ENCODE data around the gene GGA1.
"Not testable (repeated sequence)": the region's sequence is repeated elsewhere in the genome, so short reads cannot be mapped to it uniquely, and the experiment has no call there.

GGA1 gene

DNA sequence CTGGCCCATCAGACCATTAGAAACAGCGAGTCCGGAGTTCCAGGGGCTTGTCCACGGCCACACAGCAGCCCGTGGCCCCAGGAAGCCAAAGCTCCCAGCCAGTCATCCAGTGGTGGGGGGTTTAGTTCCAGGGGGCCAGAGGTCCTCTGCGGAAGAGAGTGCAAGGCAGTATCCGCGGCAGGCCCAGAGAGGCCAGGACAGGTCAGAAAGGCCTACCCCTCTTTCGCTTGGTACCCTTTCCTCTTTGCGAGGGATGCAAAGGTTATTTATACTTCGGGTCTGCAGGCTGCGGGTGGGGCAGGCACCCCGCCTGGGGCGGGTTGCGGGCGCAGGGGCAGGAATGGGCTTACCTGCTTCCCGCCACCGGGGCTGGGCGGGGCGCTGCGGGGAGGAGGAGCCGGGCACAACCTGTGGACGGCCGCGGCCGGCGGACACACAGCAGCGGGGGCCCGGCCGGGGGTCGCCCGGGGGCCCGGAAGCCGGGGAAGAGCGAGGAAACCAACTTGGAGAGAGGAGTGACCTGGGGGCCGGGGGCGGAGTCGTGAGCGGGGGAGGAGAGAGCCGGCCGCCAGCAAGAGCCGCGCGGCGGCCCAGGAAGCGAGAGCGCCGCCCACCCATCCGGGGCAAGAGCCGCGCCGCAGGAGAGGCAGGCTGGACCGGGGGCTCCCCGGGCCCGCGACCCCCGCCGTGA lies 30.6 kb downstream of the GGA1 start, which contains the start of gene SH3BP1:
TSS of gene SH3BP1 (plus strand) at position 600 of the 691 bp plus-strand sequence. CDS start 119 bp downstream, outside the sequence.
- Histone ChIP-seq H3K4me1 (ENCODE audit: control insufficient read depth, insufficient read depth, low read length) (peaks cover 66% of the 10 kb centered on the region), H3K9ac (ENCODE audit: low read length) (peak within 1 kb of the TSS; percentile 66), H3K9me3 (ENCODE audit: control insufficient read depth, low read length) (no peaks in the 10 kb centered on the region), H3K36me3 (ENCODE audit: control insufficient read depth, insufficient read depth, low read length) (no peaks in the 10 kb centered on the region), H3K4me3 (ENCODE audit: low read length) (no peak within 1 kb of the TSS), H3K27me3 (ENCODE audit: control insufficient read depth, insufficient read depth, low read length) (no peaks in the 10 kb centered on the region)

DNA sequence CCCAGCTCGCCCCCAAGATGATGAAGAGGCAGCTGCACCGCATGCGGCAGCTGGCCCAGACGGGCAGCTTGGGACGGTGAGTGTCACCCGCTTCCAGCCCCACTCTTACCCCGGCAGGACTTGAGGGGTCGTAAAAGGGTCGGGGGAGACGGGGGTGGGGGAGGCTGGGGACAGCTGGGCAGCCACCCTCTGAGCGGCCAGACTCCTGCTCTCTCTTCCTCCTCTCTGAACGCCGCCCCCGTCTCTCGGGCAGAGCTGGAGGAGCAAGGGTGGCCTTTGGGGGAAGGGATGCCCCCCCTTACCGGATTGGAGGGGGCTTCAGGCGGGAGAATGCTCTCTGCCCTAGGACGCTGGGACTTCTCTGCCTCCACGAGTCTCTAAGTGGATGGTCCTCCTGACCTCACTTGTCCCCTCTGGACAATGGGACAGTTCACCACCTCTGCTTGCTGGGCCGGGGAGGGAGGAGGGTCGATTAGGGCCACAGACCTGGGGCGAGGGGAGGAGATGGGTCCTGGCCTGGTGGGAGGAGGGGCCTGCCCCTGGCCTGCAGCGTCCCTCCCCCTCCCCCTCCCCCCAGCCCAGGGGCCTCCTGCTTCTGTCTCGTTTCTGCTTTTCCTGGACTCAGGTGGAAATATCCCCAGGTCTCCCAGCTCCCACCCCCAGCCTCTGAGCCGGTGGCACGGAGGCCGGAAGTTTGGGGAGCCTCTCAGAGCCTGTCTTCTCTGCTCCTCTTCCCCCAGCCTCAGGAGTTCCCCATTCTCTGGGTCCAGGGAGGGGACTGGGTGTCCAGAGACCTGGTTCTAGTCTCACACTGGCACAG lies 31.3 kb downstream of the GGA1 start:
- H3K9me3 ChIP-seq (ENCODE audit: control insufficient read depth, low read length), result no peaks in the 10 kb centered on the region
- peak overlapping the region; percentile 66 for H3K9ac ChIP-seq (ENCODE audit: low read length)
- H3K4me1 ChIP-seq (ENCODE audit: control insufficient read depth, insufficient read depth, low read length), result peaks cover 58% of the 10 kb centered on the region
- no peak overlapping the region for H3K4me3 ChIP-seq (ENCODE audit: low read length)
- no peaks in the 10 kb centered on the region for H3K27me3 ChIP-seq (ENCODE audit: control insufficient read depth, insufficient read depth, low read length)
- H3K36me3 ChIP-seq (ENCODE audit: control insufficient read depth, insufficient read depth, low read length), result peaks cover 5% of the 10 kb centered on the region

DNA sequence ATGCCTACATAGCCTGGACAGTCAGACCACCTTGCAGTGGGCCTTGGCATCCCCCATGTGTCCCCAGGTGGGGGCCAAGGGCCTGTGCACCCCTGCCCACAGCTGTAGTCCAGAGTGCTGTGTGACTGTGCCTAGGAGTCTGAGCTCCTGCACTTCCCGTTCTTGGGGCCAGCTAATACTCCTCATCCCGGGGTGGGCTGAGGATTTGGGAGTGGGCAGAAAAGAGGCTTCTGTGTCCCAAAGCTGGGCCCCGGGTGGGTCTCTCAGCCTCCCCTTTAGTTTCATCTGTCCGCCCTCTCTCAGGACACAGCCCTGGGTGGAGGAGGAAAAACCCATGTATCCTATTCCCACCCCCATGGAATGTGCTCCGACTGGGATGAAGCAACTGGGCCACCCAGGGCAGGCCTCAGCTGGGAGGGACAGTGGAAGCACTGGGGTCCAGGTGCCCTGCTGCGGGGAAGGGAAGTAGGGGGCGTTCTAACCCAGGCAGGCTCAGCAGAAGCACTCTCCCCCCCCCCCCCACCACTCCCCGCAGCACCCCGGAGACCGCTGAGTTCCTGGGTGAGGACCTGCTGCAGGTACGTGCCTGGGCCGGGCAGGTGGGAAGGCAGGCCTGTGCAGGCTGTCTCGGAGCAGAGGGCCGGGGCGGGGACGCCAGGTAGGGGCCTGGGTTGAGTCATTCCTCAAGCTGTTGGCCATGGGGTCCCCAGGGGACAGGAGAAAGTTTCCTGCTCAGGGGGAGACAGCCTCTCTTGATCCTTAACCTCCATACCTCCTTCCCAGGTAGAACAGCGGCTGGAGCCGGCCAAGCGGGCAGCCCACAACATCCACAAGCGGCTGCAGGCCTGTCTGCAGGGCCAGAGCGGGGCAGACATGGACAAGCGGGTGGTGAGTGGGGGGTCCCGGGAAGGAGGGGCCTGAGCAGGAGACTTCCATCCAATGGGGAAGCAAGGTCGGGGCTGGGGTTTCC lies 32.2 kb downstream of the GGA1 start:
- Histone ChIP-seq H3K9ac (ENCODE audit: low read length) (peak overlapping the region; percentile 60), H3K27me3 (ENCODE audit: control insufficient read depth, insufficient read depth, low read length) (no peaks in the 10 kb centered on the region), H3K9me3 (ENCODE audit: control insufficient read depth, low read length) (no peaks in the 10 kb centered on the region), H3K4me3 (ENCODE audit: low read length) (no peak overlapping the region), H3K36me3 (ENCODE audit: control insufficient read depth, insufficient read depth, low read length) (peaks cover 5% of the 10 kb centered on the region), H3K4me1 (ENCODE audit: control insufficient read depth, insufficient read depth, low read length) (peaks cover 56% of the 10 kb centered on the region)

DNA sequence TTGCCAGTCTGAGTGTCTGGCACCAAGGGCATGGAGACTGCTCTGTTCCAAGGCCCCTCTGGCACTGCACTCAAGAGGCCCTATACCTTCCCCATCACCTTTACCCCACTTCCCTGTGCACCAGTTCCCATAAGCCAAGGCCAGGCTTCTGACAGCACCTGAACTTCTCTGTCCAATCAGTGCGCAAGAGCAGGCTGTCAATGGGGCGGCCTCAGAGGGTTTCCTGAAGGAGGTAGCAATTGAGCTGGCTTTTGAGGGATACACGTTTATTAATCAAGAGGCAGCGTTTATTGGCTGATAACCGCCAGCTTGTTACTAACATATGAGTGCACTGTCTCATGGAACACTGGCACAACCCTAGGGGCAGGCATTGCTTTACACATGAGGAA lies 32.9 kb downstream of the GGA1 start:
- Histone ChIP-seq H3K36me3 (ENCODE audit: control insufficient read depth, insufficient read depth, low read length) (peaks cover 5% of the 10 kb centered on the region), H3K9ac (ENCODE audit: low read length) (peak overlapping the region; percentile 60), H3K9me3 (ENCODE audit: control insufficient read depth, low read length) (no peaks in the 10 kb centered on the region), H3K27me3 (ENCODE audit: control insufficient read depth, insufficient read depth, low read length) (no peaks in the 10 kb centered on the region), H3K4me3 (ENCODE audit: low read length) (no peak overlapping the region), H3K4me1 (ENCODE audit: control insufficient read depth, insufficient read depth, low read length) (peaks cover 56% of the 10 kb centered on the region)

DNA sequence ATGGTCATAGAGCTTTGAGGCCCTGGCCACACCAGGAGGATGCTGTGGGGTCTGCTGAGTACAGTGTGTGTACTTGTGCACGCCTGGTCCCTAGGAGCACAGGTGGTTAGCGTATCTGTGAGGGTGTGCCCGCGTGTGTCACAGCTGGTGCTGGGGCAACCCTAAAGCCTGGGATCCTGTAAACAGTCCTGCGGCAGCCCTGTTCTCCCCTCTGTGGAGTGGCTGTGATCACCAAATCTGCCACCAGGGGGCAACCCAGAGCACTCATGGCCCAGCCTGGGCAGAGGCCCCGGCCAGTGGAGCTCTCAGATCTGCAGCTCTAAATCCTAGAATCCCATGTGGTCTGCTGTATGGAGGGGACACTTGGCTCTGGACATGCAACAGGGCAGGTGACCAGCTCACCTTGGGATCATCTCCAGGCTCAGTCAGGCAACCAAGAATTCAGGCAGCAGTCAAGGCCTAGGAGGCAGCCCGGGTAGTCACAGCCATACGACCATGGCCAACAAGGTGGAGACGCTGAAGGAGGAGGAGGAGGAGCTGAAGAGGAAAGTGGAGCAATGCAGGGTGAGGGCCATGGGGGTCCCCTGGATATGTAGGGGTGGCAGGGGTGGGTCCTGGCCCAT lies 34.7 kb downstream of the GGA1 start:
- Histone ChIP-seq H3K27me3 (ENCODE audit: control insufficient read depth, insufficient read depth, low read length) (no peaks in the 10 kb centered on the region), H3K9ac (ENCODE audit: low read length) (no peak overlapping the region), H3K36me3 (ENCODE audit: control insufficient read depth, insufficient read depth, low read length) (peaks cover 5% of the 10 kb centered on the region), H3K4me1 (ENCODE audit: control insufficient read depth, insufficient read depth, low read length) (peaks cover 50% of the 10 kb centered on the region), H3K4me3 (ENCODE audit: low read length) (no peak overlapping the region), H3K9me3 (ENCODE audit: control insufficient read depth, low read length) (no peaks in the 10 kb centered on the region)

DNA sequence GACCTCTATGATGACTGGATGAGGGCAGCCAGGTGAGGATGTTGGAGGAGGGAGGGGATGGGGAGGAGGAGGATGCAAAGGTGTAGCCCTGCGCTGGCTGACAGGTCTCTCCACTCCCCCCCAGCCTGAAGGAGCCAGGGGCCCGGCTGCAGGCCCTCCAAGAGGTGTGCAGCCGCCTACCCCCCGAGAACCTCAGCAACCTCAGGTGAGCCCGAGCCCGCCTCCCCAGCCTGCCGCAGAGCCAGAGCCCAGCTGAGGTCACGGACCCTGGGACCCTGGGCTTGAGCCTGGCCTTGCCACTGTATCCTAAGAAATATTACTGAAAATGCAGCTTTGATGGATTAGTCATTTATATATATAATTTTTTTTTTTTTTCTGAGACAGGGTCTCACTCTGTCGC lies 38.7 kb downstream of the GGA1 start:
- Histone ChIP-seq H3K9ac (ENCODE audit: low read length) (no peak overlapping the region), H3K27me3 (ENCODE audit: control insufficient read depth, insufficient read depth, low read length) (no peaks in the 10 kb centered on the region), H3K4me1 (ENCODE audit: control insufficient read depth, insufficient read depth, low read length) (peaks cover 18% of the 10 kb centered on the region), H3K4me3 (ENCODE audit: low read length) (no peak overlapping the region), H3K36me3 (ENCODE audit: control insufficient read depth, insufficient read depth, low read length) (peaks cover 5% of the 10 kb centered on the region), H3K9me3 (ENCODE audit: control insufficient read depth, low read length) (no peaks in the 10 kb centered on the region)

DNA sequence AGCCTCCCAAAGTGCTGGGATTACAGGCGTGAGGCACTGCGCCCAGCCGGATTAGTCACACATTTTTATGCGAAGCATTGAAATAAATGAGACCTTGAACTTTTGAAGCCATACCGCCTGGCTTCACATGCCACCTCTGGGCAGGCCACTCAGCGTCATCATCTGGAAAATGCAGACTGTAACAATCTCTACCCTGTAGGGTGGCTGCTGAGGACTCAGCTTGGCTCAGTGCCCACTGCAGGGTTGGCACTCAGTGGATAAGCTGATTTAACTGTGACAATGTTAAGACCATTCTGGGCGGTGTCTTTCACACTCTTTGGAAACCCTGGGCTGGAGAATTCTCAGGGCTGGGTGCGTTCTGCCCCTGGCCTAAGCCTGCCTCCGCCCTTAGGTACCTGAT lies 39.3 kb downstream of the GGA1 start:
- no peak overlapping the region for H3K9ac ChIP-seq (ENCODE audit: low read length)

DNA sequence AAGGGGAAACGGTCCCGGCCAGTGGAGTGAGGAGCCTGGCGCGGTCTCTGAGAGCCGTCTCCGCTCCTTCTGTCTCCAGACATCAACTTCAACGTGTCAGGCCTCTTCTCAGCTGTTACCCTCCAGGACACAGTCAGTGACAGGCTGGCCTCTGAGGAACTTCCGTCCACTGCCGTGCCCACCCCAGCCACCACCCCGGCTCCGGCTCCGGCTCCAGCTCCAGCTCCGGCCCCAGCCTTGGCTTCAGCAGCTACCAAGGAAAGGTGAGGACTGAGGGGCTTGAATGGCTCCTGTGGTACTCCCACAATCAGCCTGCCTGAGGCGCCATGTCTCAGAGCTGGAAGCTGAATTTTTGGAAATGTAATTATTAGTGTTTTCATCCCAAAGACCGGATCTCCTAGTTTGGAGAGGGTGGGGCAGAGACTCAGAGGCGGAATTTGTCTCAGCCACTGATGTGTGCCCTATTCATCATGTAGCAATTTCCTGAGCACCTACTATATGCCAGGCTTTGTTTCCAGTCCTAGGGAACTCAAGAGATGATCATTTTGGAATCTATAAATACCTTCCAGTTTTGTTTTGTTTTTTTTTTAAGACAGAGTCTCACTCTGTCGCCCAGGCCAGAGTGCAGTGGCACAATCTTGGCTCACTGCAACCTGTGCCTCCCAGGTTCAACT lies 42.0 kb downstream of the GGA1 start:
- peaks cover 4% of the 10 kb centered on the region for H3K36me3 ChIP-seq (ENCODE audit: control insufficient read depth, insufficient read depth, low read length)

More for the DNA sequence above, 39.3 kb downstream of the GGA1 start:
- Histone ChIP-seq H3K36me3 (ENCODE audit: control insufficient read depth, insufficient read depth, low read length) (peaks cover 5% of the 10 kb centered on the region), H3K9me3 (ENCODE audit: control insufficient read depth, low read length) (no peaks in the 10 kb centered on the region), H3K4me1 (ENCODE audit: control insufficient read depth, insufficient read depth, low read length) (peaks cover 15% of the 10 kb centered on the region), H3K4me3 (ENCODE audit: low read length) (no peak overlapping the region), H3K27me3 (ENCODE audit: control insufficient read depth, insufficient read depth, low read length) (no peaks in the 10 kb centered on the region)

DNA sequence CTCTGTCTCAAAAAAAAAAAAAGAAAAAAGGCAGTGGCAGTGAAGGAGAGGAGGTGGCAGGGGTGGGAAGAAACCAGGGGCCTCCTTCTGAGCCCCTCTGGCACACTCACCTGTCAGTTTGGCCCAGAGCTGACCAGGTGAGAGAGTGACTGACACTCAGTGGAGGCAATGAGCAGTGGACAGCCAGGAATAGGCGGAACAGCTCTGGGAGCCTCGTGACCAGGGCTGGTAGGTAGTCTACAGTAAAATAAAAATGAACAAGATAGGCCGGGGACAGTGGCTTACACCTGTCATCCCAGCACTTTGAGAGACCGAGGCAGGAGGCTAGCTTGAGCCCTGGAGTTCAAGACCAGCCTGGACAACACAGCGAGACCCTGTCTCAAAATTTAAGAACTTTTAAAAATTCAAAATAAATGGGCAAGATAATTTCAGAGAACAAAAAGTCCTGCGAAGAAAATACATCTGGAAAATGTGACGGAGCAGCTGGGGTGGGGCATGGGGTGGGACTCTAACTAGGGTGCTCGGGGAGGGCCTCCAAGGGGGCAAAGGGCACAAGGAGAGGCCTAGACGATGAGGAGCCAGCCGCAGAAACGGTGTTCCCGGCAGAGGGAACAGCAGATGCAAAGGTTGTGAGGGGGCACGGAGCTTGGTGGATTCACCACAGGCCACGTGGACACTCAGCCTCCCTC lies 46.1 kb downstream of the GGA1 start:
- Histone ChIP-seq H3K9me3 (ENCODE audit: control insufficient read depth, low read length) (no peaks in the 10 kb centered on the region), H3K4me1 (ENCODE audit: control insufficient read depth, insufficient read depth, low read length) (peaks cover 14% of the 10 kb centered on the region), H3K4me3 (ENCODE audit: low read length) (no peak overlapping the region), H3K9ac (ENCODE audit: low read length) (no peak overlapping the region), H3K36me3 (ENCODE audit: control insufficient read depth, insufficient read depth, low read length) (peaks cover 4% of the 10 kb centered on the region), H3K27me3 (ENCODE audit: control insufficient read depth, insufficient read depth, low read length) (no peaks in the 10 kb centered on the region)

More for the DNA sequence above, 42.0 kb downstream of the GGA1 start:
- no peaks in the 10 kb centered on the region for H3K9me3 ChIP-seq (ENCODE audit: control insufficient read depth, low read length)
- H3K27me3 ChIP-seq (ENCODE audit: control insufficient read depth, insufficient read depth, low read length), result no peaks in the 10 kb centered on the region
- H3K4me3 ChIP-seq (ENCODE audit: low read length), result no peak overlapping the region
- no peak overlapping the region for H3K9ac ChIP-seq (ENCODE audit: low read length)
- peaks cover 7% of the 10 kb centered on the region for H3K4me1 ChIP-seq (ENCODE audit: control insufficient read depth, insufficient read depth, low read length)

DNA sequence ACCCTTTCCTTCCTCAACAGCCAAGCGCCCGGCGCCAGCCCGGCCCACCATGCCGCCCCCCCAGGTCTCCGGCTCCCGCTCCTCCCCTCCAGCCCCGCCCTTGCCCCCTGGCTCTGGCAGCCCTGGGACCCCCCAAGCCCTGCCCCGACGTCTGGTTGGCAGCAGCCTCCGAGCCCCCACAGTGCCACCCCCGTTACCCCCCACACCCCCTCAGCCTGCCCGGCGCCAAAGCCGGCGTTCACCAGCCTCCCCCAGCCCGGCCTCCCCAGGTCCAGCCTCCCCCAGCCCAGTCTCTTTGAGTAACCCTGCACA lies 46.6 kb downstream of the GGA1 start:
- Histone ChIP-seq H3K9ac (ENCODE audit: low read length) (no peak overlapping the region), H3K9me3 (ENCODE audit: control insufficient read depth, low read length) (no peaks in the 10 kb centered on the region), H3K36me3 (ENCODE audit: control insufficient read depth, insufficient read depth, low read length) (peaks cover 4% of the 10 kb centered on the region)

DNA sequence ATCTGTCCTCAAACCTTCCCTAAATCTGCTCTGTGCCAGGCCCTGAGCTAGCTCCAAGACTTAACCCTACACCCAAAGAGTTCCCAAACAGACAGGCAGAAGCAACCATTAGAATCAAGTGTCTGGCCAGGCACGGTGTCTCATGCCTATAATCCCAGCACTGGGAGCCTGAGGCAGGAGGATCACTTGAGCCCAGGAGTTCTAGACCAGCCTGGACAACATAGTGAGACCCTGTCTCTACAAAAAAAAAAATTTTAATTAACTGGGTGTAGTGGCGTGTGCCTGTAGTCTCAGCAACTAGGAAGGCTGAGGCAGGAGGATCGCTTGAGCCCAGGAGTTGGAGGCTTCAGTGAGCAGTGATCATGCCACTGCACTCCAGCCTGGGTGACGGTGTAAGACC lies 47.9 kb downstream of the GGA1 start:
- H3K36me3 ChIP-seq (ENCODE audit: control insufficient read depth, insufficient read depth, low read length); H3K9ac ChIP-seq (ENCODE audit: low read length); H3K9me3 ChIP-seq (ENCODE audit: control insufficient read depth, low read length); H3K27me3 ChIP-seq (ENCODE audit: control insufficient read depth, insufficient read depth, low read length); H3K4me3 ChIP-seq (ENCODE audit: low read length): not testable (repeated sequence)
- peaks cover 32% of the 10 kb centered on the region for H3K4me1 ChIP-seq (ENCODE audit: control insufficient read depth, insufficient read depth, low read length)

More for the DNA sequence above, 46.6 kb downstream of the GGA1 start:
- H3K27me3 ChIP-seq (ENCODE audit: control insufficient read depth, insufficient read depth, low read length), result no peaks in the 10 kb centered on the region
- peaks cover 19% of the 10 kb centered on the region for H3K4me1 ChIP-seq (ENCODE audit: control insufficient read depth, insufficient read depth, low read length)
- no peak overlapping the region for H3K4me3 ChIP-seq (ENCODE audit: low read length)

All from mucosa of stomach (tissue), 1 donor.